IPS DF 6.9 (cell line): ENCODE data around the gene P3H2.
A peak's percentile ranks its signal among the peaks of the same experiment; 100 is the strongest.
"Not testable (repeated sequence)": the region's sequence is repeated elsewhere in the genome, so short reads cannot be mapped to it uniquely, and the experiment has no call there.

ENCODE experiments used
- DNase-seq: peaks from one replicate; pipeline ENCODE4 v3.0.0-alpha.2; 2013; ENCODE audit warnings: low read depth, low spot score
- H3K27ac ChIP-seq: one replicate; pipeline ENCODE4 v1.5.1; 2013; ENCODE audit warnings: low read length, control low read depth
- H3K27me3 ChIP-seq: 2 replicates; pipeline ENCODE4 v1.6.1; 2013; ENCODE audit warnings: mild to moderate bottlenecking, low read length; ENCODE audit not compliant: control insufficient read depth, insufficient read depth
- H3K36me3 ChIP-seq: 2 replicates; pipeline ENCODE4 v1.6.1; 2013; ENCODE audit warnings: low read length; ENCODE audit not compliant: control insufficient read depth, insufficient read depth
- H3K4me1 ChIP-seq: 2 replicates; pipeline ENCODE4 v1.6.1; 2013; ENCODE audit warnings: low read length; ENCODE audit not compliant: control insufficient read depth, insufficient read depth
- H3K4me3 ChIP-seq: 2 replicates; pipeline ENCODE4 v1.5.1; 2013; ENCODE audit warnings: mild to moderate bottlenecking, low read length
- H3K9me3 ChIP-seq: 2 replicates; pipeline ENCODE4 v1.6.1; 2013; ENCODE audit warnings: low read length, inconsistent platforms; ENCODE audit not compliant: control insufficient read depth, insufficient read depth
- WGBS: extraction: QIAGEN DNeasy Blood & Tissue Kit; methylation state at CpG from one replicate; pipeline ENCODE4 v1.1.7; 2013; ENCODE audit warnings: mixed read lengths, missing lambda C conversion rate; ENCODE audit not compliant: insufficient read length, insufficient coverage; 5-methylcytosine and 5-hydroxymethylcytosine counted together

The P3H2 gene

GRCh38 chr3:190089711-190090110, 31.0 kb downstream of the P3H2 start:
- H3K27me3 ChIP-seq = no peaks in the 10 kb centered on the region
- H3K4me3 ChIP-seq = no peak overlapping the region
- no peaks in the 10 kb centered on the region; the same call in 1 of the 2 replicates for H3K36me3 ChIP-seq
- DNase-seq = no peak
- H3K4me1 ChIP-seq = peaks cover 2% of the 10 kb centered on the region; the same call in 1 of the 2 replicates
- no CpG with 5 or more reads among the region's 4 CpGs for WGBS
- H3K9me3 ChIP-seq = no peaks in the 10 kb centered on the region
- H3K27ac ChIP-seq = no peak overlapping the region

- no peaks in the 10 kb centered on the region for H3K36me3 ChIP-seq
- WGBS = no CpG with 5 or more reads among the region's 9 CpGs
- no peak overlapping the region for H3K4me3 ChIP-seq
- H3K4me1 ChIP-seq = peaks cover 2% of the 10 kb centered on the region; the same call in 1 of the 2 replicates
- DNase-seq = no peak
- no peaks in the 10 kb centered on the region for H3K9me3 ChIP-seq
- H3K27ac ChIP-seq = no peak overlapping the region
- H3K27me3 ChIP-seq = no peaks in the 10 kb centered on the region
These were observed 31.8 kb downstream of the P3H2 start for GRCh38 chr3:190088890-190089289.

- Histone ChIP-seq H3K4me3 (no peak overlapping the region), H3K27ac (no peak overlapping the region), H3K27me3 (no peaks in the 10 kb centered on the region), H3K9me3 (no peaks in the 10 kb centered on the region), H3K4me1 (peaks cover 2% of the 10 kb centered on the region; the same call in 1 of the 2 replicates), H3K36me3 (no peaks in the 10 kb centered on the region)
- no CpG with 5 or more reads among the region's 2 CpGs for WGBS
- DNase-seq = peak; percentile 43
These were observed 34.5 kb downstream of the P3H2 start for GRCh38 chr3:190086191-190086590.

GRCh38 chr3:190084983-190085382, 35.7 kb downstream of the P3H2 start:
- Histone ChIP-seq H3K4me1 (peaks cover 2% of the 10 kb centered on the region; the same call in 1 of the 2 replicates), H3K36me3 (no peaks in the 10 kb centered on the region), H3K27ac (no peak overlapping the region), H3K27me3 (no peaks in the 10 kb centered on the region), H3K4me3 (no peak overlapping the region), H3K9me3 (no peaks in the 10 kb centered on the region)
- WGBS = no CpG with 5 or more reads among the region's 3 CpGs
- no peak for DNase-seq

DNA sequence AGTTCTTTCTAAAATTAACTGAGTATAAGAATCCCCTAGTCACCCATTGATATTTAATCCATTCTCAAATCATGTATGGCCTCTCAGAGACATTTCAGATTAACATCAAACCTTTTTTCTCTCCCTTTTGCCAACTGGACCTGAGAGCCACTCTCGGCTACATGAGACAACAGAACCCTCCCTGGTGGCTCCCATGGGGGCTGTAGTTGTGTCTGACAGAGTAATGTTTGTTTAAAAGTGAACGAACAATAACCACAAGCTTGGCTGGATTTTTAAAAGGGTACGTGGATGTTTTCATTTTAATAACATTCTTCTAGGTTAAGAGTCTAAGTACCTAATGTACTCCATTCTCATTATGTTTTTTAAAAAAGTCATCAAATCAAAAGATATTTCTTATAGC, 37.1 kb downstream of the P3H2 start:
- no peaks in the 10 kb centered on the region for H3K36me3 ChIP-seq
- no peak overlapping the region for H3K27ac ChIP-seq
- no CpG with 5 or more reads among the region's 3 CpGs for WGBS
- no peaks in the 10 kb centered on the region for H3K9me3 ChIP-seq
- H3K27me3 ChIP-seq = no peaks in the 10 kb centered on the region
- peaks cover 2% of the 10 kb centered on the region; the same call in 1 of the 2 replicates for H3K4me1 ChIP-seq
- H3K4me3 ChIP-seq = no peak overlapping the region
- no peak for DNase-seq

DNA sequence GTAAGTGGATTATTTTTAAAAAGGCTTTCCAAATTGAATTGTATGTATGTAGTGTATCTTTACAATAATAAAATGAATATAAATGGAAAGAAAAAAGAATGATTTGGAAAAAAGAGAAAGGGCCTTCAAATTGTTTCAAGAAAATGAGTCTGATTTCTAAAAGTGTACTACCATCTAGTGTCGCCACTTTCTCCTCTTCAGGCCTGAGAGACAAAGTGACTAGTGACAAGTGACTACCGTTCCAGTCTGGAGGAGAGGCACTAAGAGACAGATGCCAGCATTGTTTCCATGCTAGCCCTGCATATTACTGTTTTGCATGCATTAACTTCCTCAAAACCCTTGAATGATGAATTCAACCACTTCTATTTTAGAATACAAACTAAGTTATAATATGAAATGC, 39.3 kb downstream of the P3H2 start:
- WGBS = no CpG with 5 or more reads among the region's 2 CpGs
- Histone ChIP-seq H3K36me3 (no peaks in the 10 kb centered on the region), H3K27me3 (no peaks in the 10 kb centered on the region), H3K9me3 (no peaks in the 10 kb centered on the region), H3K4me3 (no peak overlapping the region), H3K27ac (no peak overlapping the region), H3K4me1 (no peaks in the 10 kb centered on the region; the same call in 1 of the 2 replicates)
- DNase-seq = no peak

- not testable (repeated sequence) for H3K4me1 ChIP-seq, H3K27ac ChIP-seq, H3K27me3 ChIP-seq, DNase-seq, H3K36me3 ChIP-seq, H3K4me3 ChIP-seq, H3K9me3 ChIP-seq
- no CpG with 5 or more reads among the region's 2 CpGs for WGBS
These were observed 41.5 kb downstream of the P3H2 start for GRCh38 chr3:190079173-190079572.

DNA sequence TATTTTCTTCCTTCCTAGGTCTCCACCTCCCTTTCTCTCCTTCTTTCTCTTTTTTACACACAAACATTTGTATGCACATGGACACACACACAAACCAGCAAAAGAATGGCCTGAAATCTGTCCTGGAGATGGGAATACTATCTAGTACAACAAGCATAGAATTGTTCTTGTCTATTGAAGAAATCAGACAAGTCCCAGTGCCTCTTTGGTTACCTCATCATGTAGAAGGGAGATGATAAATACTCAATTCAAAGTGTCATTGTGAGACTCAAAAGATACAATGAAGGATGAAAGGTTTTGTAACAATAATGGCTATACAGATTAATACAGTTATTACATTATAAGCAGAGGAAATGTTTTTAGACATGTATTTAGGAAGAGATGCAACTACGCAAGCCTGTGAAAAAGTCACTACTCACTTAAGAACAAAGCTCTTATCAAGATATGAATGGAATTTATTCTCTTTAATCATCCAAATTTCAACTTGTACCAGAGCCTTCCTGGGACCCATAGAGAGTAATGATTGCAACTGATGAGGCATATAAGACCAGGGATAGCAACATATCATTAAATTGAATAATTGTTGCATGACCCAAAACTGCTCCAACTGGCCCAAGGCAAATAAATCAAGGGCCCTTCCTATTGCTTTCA, 43.2 kb downstream of the P3H2 start:
- no peak for DNase-seq
- WGBS = no CpG with 5 or more reads among the region's 1 CpG
- H3K9me3 ChIP-seq = no peaks in the 10 kb centered on the region
- H3K4me3 ChIP-seq = no peak overlapping the region
- H3K27ac ChIP-seq = no peak overlapping the region
- no peaks in the 10 kb centered on the region; the same call in 1 of the 2 replicates for H3K4me1 ChIP-seq
- H3K36me3 ChIP-seq = no peaks in the 10 kb centered on the region
- H3K27me3 ChIP-seq = no peaks in the 10 kb centered on the region

DNA sequence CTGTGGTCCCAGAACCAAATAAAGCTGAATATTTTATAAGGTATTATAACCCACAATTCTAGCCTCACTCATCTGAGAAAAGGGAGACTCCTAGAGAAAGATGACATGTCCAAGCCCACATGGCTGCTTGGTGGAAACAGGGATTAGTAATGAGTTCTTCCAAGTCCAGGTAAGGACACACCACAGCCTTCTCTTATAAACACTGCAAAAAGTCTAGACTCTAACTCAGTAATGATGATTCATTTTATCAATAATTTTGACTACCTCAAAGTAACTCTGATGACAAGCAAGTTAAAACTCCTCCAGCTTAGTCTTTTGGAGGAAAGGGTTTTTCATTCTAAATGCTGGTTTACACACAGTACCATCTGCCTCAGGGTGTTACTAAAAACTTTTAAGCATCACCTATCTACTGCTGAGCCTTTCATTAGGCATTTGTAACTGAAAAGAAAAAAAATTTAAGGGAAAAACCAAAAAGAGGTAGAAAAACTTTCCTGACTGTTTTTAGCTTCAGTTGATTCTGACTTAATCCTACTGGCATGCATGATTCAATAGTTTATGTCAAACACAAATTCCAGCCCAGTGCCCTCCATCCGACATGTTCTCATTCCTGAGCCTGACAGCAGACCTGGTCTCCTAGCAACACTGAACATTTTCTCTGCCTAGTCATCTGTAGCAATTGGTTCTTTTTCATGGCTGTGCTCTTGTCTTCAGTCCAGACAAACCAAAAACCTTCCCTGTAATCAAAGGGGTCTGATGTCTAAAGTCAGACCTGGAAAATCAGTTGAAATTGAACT, 43.9 kb downstream of the P3H2 start:
- Histone ChIP-seq H3K27me3 (no peaks in the 10 kb centered on the region), H3K4me1 (no peaks in the 10 kb centered on the region; the same call in 1 of the 2 replicates), H3K36me3 (no peaks in the 10 kb centered on the region), H3K4me3 (no peak overlapping the region), H3K9me3 (no peaks in the 10 kb centered on the region), H3K27ac (no peak overlapping the region)
- no peak for DNase-seq
- no CpG with 5 or more reads among the region's 1 CpG for WGBS

GRCh38 chr3:190076136-190076535, 44.6 kb downstream of the P3H2 start:
- no peak overlapping the region for H3K27ac ChIP-seq
- no peaks in the 10 kb centered on the region for H3K27me3 ChIP-seq
- H3K9me3 ChIP-seq = no peaks in the 10 kb centered on the region
- no peaks in the 10 kb centered on the region for H3K36me3 ChIP-seq
- DNase-seq = no peak
- H3K4me1 ChIP-seq = no peaks in the 10 kb centered on the region; the same call in 1 of the 2 replicates
- no peak overlapping the region for H3K4me3 ChIP-seq
